HEK293 (cell line): ENCODE measurements around the gene DLL4.

Experiments used
- CTCF ChIA-PET: fragments of 350-600 bp; formaldehyde crosslinking; extraction: SDS; loops from one replicate; lab custom pipeline; 2021; ENCODE audit warnings: antibody characterized with exemption; lab: Yijun Ruan, JAX
- POLR2A ChIA-PET: fragments of 300-600 bp; formaldehyde crosslinking; extraction: SDS; loops from one replicate; lab custom pipeline; 2020; ENCODE audit warnings: antibody characterized with exemption, inconsistent platforms; lab: Yijun Ruan, JAX
- H3K27ac ChIP-seq: fragments of 200-500 bp; sonication (Bioruptor generic); 2 replicates; pipeline ENCODE4 v1.5.1; 2014; ENCODE audit warnings: low read depth, low read length, control low read depth, inconsistent platforms; ENCODE audit errors: extremely low read depth
- H3K36me3 ChIP-seq, 2 experiments: fragments of 200-500 bp in 1 of 2; sonication (Bioruptor generic) in 1 of 2; 1 replicate in 1 of 2; 2 replicates in 1 of 2; pipeline ENCODE4 v1.5.1; 2014 to 2017; ENCODE audit warnings: inconsistent platforms in 2 of 2, low read length in 2 of 2; ENCODE audit not compliant: control insufficient read depth in 2 of 2, insufficient read depth in 1 of 2
- H3K4me1 ChIP-seq: fragments of 200-500 bp; sonication (Bioruptor generic); 2 replicates; pipeline ENCODE4 v1.5.1; 2014; ENCODE audit warnings: mild to moderate bottlenecking, low read length, inconsistent platforms; ENCODE audit not compliant: control insufficient read depth, insufficient read depth
- H3K4me3 ChIP-seq: 2 replicates; pipeline ENCODE4 v1.5.1; 2011; ENCODE audit warnings: low read depth, mild to moderate bottlenecking, control low read depth, low read length, moderate library complexity
- H3K9me3 ChIP-seq: fragments of 200-500 bp; sonication (Bioruptor generic); 2 replicates; pipeline ENCODE4 v1.5.1; 2014; ENCODE audit warnings: low read depth, low read length, inconsistent platforms; ENCODE audit not compliant: control insufficient read depth, insufficient read depth
- GFI1B ChIP-seq: fragments of 450-650 bp; formaldehyde crosslinking; IDR thresholded peaks from 2 replicates; pipeline ENCODE4 v1.5.1; 2016; ENCODE audit warnings: missing biosample characterization, missing genetic modification characterization
- GLIS1 ChIP-seq: fragments of 450-650 bp; formaldehyde crosslinking; IDR thresholded peaks from 2 replicates; pipeline ENCODE4 v1.5.1; 2016; ENCODE audit warnings: missing biosample characterization, missing genetic modification characterization
- HOXD13 ChIP-seq: sonication (generic); formaldehyde crosslinking; IDR thresholded peaks from 2 replicates; pipeline ENCODE4 v1.8.0; 2022; ENCODE audit warnings: missing genetic modification reagents, borderline replicate concordance
- IKZF3 ChIP-seq: fragments of 450-650 bp; IDR thresholded peaks from 2 replicates; pipeline ENCODE4 v1.5.0; 2018; ENCODE audit warnings: missing biosample characterization, mild to moderate bottlenecking, missing genetic modification characterization, moderate library complexity
- MZF1 ChIP-seq: fragments of 450-650 bp; formaldehyde crosslinking; IDR thresholded peaks from 2 replicates; pipeline ENCODE4 v1.5.1; 2017; ENCODE audit warnings: missing biosample characterization, missing genetic modification characterization, borderline replicate concordance
- REPIN1 ChIP-seq: fragments of 450-650 bp; formaldehyde crosslinking; IDR thresholded peaks from 2 replicates; pipeline ENCODE4 v1.5.1; 2017; ENCODE audit warnings: missing biosample characterization, missing genetic modification characterization, low read depth
- SCRT2 ChIP-seq: fragments of 450-650 bp; formaldehyde crosslinking; IDR thresholded peaks from 2 replicates; pipeline ENCODE4 v1.5.1; 2016; ENCODE audit warnings: missing biosample characterization, missing genetic modification characterization
- TCF7L2 ChIP-seq: IDR thresholded peaks from 2 replicates; pipeline ENCODE4 v1.6.1; 2011; ENCODE audit warnings: low read depth, mild to moderate bottlenecking, inconsistent platforms, low read length, moderate library complexity, borderline replicate concordance
- ZBTB17 ChIP-seq: fragments of 450-650 bp; formaldehyde crosslinking; IDR thresholded peaks from 2 replicates; pipeline ENCODE4 v1.5.1; 2016; ENCODE audit warnings: missing biosample characterization, missing genetic modification characterization
- ZIC2 ChIP-seq: fragments of 450-650 bp; formaldehyde crosslinking; IDR thresholded peaks from 2 replicates; pipeline ENCODE4 v1.5.1; 2016; ENCODE audit warnings: missing biosample characterization, missing genetic modification characterization
- ZNF10 ChIP-seq: fragments of 450-650 bp; formaldehyde crosslinking; IDR thresholded peaks from 2 replicates; pipeline ENCODE4 v1.5.1; 2017; ENCODE audit warnings: missing biosample characterization, missing genetic modification characterization
- ZNF121 ChIP-seq: fragments of 450-650 bp; formaldehyde crosslinking; IDR thresholded peaks from 2 replicates; pipeline ENCODE4 v1.5.1; 2016; ENCODE audit warnings: missing biosample characterization, missing genetic modification characterization
- ZNF211 ChIP-seq: fragments of 450-650 bp; formaldehyde crosslinking; IDR thresholded peaks from 2 replicates; pipeline ENCODE4 v1.5.1; 2016; ENCODE audit warnings: low read depth, missing biosample characterization, missing genetic modification characterization
- ZNF394 ChIP-seq: fragments of 450-650 bp; formaldehyde crosslinking; IDR thresholded peaks from 2 replicates; pipeline ENCODE4 v1.5.1; 2016; ENCODE audit warnings: missing biosample characterization, missing genetic modification characterization, mild to moderate bottlenecking, moderate library complexity, borderline replicate concordance
- ZNF433 ChIP-seq: fragments of 450-650 bp; formaldehyde crosslinking; IDR thresholded peaks from 2 replicates; pipeline ENCODE4 v1.5.1; 2016; ENCODE audit warnings: missing biosample characterization, missing genetic modification characterization, low read depth
- ZNF677 ChIP-seq: fragments of 450-650 bp; IDR thresholded peaks from 2 replicates; pipeline ENCODE4 v1.5.0; 2018; ENCODE audit warnings: missing biosample characterization, mild to moderate bottlenecking, missing genetic modification characterization, moderate library complexity
- ZNF830 ChIP-seq: fragments of 450-650 bp; IDR thresholded peaks from 2 replicates; pipeline ENCODE4 v1.5.0; 2018; ENCODE audit warnings: missing biosample characterization, missing genetic modification characterization, low read depth, mild to moderate bottlenecking, moderate library complexity
- TF ChIP-seq, protein P1 (sequence below): fragments of 450-650 bp; formaldehyde crosslinking; IDR thresholded peaks from 2 replicates; pipeline ENCODE4 v1.5.1; 2016; ENCODE audit warnings: missing biosample characterization, missing genetic modification characterization
- TF ChIP-seq, protein P2 (sequence below): fragments of 450-650 bp; formaldehyde crosslinking; IDR thresholded peaks from 2 replicates; pipeline ENCODE4 v1.5.1; 2016; ENCODE audit warnings: missing biosample characterization, missing genetic modification characterization
- TF ChIP-seq, protein P3 (sequence below): fragments of 450-650 bp; formaldehyde crosslinking; IDR thresholded peaks from 2 replicates; pipeline ENCODE4 v1.5.1; 2017; ENCODE audit warnings: missing biosample characterization, missing genetic modification characterization
- TF ChIP-seq, protein P4 (sequence below): fragments of 450-650 bp; formaldehyde crosslinking; IDR thresholded peaks from 2 replicates; pipeline ENCODE4 v1.5.1; 2017; ENCODE audit warnings: missing biosample characterization, mild to moderate bottlenecking, missing genetic modification characterization, moderate library complexity
- TF ChIP-seq, protein P5 (sequence below): fragments of 450-650 bp; formaldehyde crosslinking; IDR thresholded peaks from 2 replicates; pipeline ENCODE4 v1.5.0; 2017; ENCODE audit warnings: missing biosample characterization, missing genetic modification characterization, borderline replicate concordance

DLL4 gene

DNA sequence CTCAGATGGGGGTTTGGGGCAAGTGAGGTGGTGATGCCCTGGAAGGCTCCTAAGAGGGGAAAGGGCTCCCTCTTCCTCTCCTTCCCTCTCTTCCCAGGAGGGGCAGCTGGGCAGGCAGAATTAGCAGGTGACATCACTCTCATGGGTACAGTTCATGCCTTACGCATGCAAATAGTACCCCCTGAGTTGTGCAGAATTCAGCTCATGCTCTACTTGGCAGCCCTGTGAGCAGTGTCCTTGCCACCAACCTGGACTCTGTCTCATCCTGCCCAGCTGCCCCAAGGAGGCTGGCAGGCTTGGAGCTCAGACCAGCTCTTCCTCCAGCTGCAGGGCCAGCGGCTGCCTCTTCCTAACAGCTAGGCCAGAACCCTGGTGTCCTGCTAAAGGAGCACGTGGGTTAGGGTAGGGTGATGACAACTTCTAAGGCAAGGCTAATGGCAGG, 27.4 kb downstream of the DLL4 start (continued):
- TF ChIP-seq GLIS1 = peak; percentile 49
- TF ChIP-seq ZNF830 = no peak
- TF ChIP-seq ZNF10 (tag by site-specific recombination) = no peak
- TF ChIP-seq MZF1 (tag by site-specific recombination) = no peak
- TF ChIP-seq, protein P1, sequence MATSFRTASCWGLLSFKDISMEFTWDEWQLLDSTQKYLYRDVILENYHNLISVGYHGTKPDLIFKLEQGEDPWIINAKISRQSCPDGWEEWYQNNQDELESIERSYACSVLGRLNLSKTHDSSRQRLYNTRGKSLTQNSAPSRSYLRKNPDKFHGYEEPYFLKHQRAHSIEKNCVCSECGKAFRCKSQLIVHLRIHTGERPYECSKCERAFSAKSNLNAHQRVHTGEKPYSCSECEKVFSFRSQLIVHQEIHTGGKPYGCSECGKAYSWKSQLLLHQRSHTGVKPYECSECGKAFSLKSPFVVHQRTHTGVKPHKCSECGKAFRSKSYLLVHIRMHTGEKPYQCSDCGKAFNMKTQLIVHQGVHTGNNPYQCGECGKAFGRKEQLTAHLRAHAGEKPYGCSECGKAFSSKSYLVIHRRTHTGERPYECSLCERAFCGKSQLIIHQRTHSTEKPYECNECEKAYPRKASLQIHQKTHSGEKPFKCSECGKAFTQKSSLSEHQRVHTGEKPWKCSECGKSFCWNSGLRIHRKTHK (tag by site-specific recombination) = no peak
- no peak for TF ChIP-seq ZNF211
- no peak for TF ChIP-seq ZNF677
- TF ChIP-seq, protein P2, sequence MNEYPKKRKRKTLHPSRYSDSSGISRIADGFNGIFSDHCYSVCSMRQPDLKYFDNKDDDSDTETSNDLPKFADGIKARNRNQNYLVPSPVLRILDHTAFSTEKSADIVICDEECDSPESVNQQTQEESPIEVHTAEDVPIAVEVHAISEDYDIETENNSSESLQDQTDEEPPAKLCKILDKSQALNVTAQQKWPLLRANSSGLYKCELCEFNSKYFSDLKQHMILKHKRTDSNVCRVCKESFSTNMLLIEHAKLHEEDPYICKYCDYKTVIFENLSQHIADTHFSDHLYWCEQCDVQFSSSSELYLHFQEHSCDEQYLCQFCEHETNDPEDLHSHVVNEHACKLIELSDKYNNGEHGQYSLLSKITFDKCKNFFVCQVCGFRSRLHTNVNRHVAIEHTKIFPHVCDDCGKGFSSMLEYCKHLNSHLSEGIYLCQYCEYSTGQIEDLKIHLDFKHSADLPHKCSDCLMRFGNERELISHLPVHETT (tag by site-specific recombination) = no peak
- peak; percentile 67 for TF ChIP-seq IKZF3
- TF ChIP-seq ZNF394 (tag by site-specific recombination) = no peak; the same call in 1 of the 2 replicates
- TF ChIP-seq, protein P3, sequence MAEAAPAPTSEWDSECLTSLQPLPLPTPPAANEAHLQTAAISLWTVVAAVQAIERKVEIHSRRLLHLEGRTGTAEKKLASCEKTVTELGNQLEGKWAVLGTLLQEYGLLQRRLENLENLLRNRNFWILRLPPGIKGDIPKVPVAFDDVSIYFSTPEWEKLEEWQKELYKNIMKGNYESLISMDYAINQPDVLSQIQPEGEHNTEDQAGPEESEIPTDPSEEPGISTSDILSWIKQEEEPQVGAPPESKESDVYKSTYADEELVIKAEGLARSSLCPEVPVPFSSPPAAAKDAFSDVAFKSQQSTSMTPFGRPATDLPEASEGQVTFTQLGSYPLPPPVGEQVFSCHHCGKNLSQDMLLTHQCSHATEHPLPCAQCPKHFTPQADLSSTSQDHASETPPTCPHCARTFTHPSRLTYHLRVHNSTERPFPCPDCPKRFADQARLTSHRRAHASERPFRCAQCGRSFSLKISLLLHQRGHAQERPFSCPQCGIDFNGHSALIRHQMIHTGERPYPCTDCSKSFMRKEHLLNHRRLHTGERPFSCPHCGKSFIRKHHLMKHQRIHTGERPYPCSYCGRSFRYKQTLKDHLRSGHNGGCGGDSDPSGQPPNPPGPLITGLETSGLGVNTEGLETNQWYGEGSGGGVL = peak; percentile 45
- TF ChIP-seq GFI1B = no peak
- TF ChIP-seq REPIN1 (tag by site-specific recombination) = no peak

DNA sequence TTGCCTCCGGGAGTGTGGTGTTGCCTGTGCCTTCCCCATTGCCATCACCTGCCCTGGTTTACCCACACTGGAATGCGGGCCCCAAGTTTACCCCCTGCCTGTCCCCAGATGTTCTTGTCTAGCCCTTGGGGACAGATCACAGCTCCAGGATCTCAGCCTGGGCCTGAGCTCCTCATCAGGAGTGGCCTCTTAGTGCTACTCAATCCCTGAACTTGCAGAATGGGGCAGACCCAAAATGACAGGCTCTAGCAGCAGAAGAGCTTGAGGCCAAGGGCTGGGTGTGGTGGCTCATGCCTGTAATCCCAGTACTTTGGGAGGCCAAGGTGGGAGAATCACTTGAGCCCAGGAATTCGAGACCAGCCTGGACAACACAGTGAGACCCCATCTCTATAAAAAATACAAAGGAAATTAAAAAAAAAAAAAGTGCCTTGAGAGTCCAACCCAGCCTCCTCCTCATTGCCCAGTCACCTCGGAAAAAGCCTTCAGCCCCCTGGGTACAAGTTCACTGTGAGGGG, 28.0 kb downstream of the DLL4 start:
- CTCF ChIA-PET = interaction anchor here (1.1 to 2.1 kb wide), 3 partner anchors 16 to 52 kb away, joined by 4 to 8 read pairs (median 4); no protein-coding TSS in a partner anchor
- no peak overlapping the region for H3K27ac ChIP-seq

DNA sequence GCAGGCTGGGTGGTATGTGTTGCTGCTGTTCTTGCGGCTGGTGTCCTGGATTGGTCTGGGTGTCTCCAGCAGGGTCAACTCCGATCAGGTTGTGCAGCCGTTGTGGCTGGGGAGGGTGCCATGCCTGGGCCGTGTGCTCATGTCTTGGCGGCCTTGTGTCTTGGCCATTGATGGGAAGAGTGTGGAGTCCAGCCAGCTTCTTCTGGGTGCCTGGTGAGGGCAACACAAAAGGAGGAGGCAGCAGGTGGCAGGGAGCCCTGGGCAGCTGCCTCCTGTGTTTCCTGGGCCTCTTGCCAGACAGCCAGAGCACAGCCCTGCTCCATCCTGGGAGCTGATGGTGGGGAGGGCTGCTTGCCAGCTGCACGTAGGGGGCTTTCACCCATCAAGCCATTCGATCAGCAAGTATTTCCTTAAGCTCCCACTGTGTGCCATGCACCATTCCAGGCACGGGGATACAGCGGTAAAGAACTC, 28.5 kb downstream of the DLL4 start:
- H3K36me3 ChIP-seq = peaks cover 0 to 6% of the 10 kb centered on the region in 2 experiments; a peak in 1 of 3 replicates
- H3K27ac ChIP-seq = no peak overlapping the region
- peaks cover 5% of the 10 kb centered on the region; the same call in 1 of the 2 replicates for H3K4me1 ChIP-seq
- no peaks in the 10 kb centered on the region for H3K9me3 ChIP-seq
- TF ChIP-seq ZNF433 (tag by site-specific recombination) = no peak
- TF ChIP-seq ZIC2 (tag by site-specific recombination) = peak; percentile 86
- TF ChIP-seq SCRT2 (tag by site-specific recombination) = 0 out of 2 replicates have a peak, but pooled peaks have one; percentile 14
- no peak for TF ChIP-seq TCF7L2
- TF ChIP-seq, protein P4, sequence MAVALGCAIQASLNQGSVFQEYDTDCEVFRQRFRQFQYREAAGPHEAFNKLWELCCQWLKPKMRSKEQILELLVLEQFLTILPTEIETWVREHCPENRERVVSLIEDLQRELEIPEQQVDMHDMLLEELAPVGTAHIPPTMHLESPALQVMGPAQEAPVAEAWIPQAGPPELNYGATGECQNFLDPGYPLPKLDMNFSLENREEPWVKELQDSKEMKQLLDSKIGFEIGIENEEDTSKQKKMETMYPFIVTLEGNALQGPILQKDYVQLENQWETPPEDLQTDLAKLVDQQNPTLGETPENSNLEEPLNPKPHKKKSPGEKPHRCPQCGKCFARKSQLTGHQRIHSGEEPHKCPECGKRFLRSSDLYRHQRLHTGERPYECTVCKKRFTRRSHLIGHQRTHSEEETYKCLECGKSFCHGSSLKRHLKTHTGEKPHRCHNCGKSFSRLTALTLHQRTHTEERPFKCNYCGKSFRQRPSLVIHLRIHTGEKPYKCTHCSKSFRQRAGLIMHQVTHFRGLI = no peak
- TF ChIP-seq ZBTB17 = no peak
- TF ChIP-seq, protein P5, sequence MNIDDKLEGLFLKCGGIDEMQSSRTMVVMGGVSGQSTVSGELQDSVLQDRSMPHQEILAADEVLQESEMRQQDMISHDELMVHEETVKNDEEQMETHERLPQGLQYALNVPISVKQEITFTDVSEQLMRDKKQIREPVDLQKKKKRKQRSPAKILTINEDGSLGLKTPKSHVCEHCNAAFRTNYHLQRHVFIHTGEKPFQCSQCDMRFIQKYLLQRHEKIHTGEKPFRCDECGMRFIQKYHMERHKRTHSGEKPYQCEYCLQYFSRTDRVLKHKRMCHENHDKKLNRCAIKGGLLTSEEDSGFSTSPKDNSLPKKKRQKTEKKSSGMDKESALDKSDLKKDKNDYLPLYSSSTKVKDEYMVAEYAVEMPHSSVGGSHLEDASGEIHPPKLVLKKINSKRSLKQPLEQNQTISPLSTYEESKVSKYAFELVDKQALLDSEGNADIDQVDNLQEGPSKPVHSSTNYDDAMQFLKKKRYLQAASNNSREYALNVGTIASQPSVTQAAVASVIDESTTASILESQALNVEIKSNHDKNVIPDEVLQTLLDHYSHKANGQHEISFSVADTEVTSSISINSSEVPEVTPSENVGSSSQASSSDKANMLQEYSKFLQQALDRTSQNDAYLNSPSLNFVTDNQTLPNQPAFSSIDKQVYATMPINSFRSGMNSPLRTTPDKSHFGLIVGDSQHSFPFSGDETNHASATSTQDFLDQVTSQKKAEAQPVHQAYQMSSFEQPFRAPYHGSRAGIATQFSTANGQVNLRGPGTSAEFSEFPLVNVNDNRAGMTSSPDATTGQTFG (tag by site-specific recombination) = no peak
- no peak overlapping the region for H3K4me3 ChIP-seq
- CTCF ChIA-PET = interaction anchor here (2.1 kb wide), 1 partner anchor 53 kb away, joined by 8 read pairs; no protein-coding TSS in a partner anchor
- POLR2A ChIA-PET = interaction anchor here (0.6 to 1.3 kb wide), 2 partner anchors 9 to 11 kb away, joined by 3 to 4 read pairs; no protein-coding TSS in a partner anchor

More for the DNA sequence above, 28.0 kb downstream of the DLL4 start:
- Histone ChIP-seq H3K9me3 (no peaks in the 10 kb centered on the region), H3K4me3 (no peak overlapping the region), H3K4me1 (peaks cover 5% of the 10 kb centered on the region; the same call in 1 of the 2 replicates), H3K36me3 (peaks cover 0 to 6% of the 10 kb centered on the region in 2 experiments; a peak in 1 of 3 replicates)
- TF ChIP-seq HOXD13 (no peak), ZNF433 (tag by site-specific recombination) (no peak), ZNF121 (peak; percentile 94)
- POLR2A ChIA-PET = interaction anchor here (0.6 to 1.3 kb wide), 2 partner anchors 9 to 12 kb away, joined by 3 to 4 read pairs; no protein-coding TSS in a partner anchor
